Measurements from ENCODE around the gene POU2F2. TPM values are rescaled to one million over a fixed set of nuclear protein-coding genes. Genes with fewer than 3 reads are reported as not detected.

Gene POU2F2
- polyA plus RNA-seq, 1 of the 3 experiments (the other 2 are of a cell fraction): 0.49 TPM

GRCh38 chr19:42086770-42087550 is 45.3 kb downstream of the POU2F2 start (continued):
- TF ChIP-seq, protein P1, sequence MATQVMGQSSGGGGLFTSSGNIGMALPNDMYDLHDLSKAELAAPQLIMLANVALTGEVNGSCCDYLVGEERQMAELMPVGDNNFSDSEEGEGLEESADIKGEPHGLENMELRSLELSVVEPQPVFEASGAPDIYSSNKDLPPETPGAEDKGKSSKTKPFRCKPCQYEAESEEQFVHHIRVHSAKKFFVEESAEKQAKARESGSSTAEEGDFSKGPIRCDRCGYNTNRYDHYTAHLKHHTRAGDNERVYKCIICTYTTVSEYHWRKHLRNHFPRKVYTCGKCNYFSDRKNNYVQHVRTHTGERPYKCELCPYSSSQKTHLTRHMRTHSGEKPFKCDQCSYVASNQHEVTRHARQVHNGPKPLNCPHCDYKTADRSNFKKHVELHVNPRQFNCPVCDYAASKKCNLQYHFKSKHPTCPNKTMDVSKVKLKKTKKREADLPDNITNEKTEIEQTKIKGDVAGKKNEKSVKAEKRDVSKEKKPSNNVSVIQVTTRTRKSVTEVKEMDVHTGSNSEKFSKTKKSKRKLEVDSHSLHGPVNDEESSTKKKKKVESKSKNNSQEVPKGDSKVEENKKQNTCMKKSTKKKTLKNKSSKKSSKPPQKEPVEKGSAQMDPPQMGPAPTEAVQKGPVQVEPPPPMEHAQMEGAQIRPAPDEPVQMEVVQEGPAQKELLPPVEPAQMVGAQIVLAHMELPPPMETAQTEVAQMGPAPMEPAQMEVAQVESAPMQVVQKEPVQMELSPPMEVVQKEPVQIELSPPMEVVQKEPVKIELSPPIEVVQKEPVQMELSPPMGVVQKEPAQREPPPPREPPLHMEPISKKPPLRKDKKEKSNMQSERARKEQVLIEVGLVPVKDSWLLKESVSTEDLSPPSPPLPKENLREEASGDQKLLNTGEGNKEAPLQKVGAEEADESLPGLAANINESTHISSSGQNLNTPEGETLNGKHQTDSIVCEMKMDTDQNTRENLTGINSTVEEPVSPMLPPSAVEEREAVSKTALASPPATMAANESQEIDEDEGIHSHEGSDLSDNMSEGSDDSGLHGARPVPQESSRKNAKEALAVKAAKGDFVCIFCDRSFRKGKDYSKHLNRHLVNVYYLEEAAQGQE (IDR thresholded peaks at IDR 0.05; ENCODE audit: low read depth, low read length): no peak
- TF ChIP-seq FOXM1 (IDR thresholded peaks at IDR 0.05; ENCODE audit: low read depth): no peak
- TF ChIP-seq GATA2 (CRISPR knock-in tag; IDR thresholded peaks at IDR 0.05): no peak
- TF ChIP-seq, protein P2, sequence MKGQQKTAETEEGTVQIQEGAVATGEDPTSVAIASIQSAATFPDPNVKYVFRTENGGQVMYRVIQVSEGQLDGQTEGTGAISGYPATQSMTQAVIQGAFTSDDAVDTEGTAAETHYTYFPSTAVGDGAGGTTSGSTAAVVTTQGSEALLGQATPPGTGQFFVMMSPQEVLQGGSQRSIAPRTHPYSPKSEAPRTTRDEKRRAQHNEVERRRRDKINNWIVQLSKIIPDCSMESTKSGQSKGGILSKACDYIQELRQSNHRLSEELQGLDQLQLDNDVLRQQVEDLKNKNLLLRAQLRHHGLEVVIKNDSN (IDR thresholded peaks at IDR 0.05; ENCODE audit: borderline replicate concordance, low read depth): no peak
- TF ChIP-seq IRF3 (IDR thresholded peaks at IDR 0.05; ENCODE audit: low read depth, low read length): no peak
- TF ChIP-seq MAX (IDR thresholded peaks at IDR 0.05; ENCODE audit: low read depth): no peak

DNA sequence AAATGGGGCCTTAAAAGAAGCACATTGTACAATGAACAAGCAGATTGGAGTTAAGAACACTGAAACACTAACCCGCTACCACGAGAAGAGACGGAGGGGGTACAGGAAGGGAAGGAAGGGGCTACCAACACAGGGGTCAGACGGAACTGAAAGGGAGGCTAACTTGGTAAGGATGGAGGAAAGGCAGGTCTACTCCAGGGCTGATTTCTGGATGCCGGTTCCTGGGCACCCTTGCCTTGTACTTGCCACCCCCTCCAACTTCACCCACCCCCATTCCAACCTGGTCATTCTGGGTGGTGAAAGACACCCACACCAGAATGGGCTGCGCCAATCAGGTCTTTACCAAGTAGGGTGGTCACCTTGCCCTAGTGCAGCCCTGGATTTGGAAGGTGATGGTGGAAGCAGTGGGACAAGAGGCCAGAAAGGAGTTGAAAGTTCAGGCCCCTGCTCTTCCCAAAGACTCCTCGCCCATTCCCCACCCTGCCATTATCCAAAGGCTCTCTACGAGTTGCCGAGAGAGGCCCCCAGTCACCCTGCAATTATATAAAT is 46.0 kb downstream of the POU2F2 start:
- peaks cover 8% of the 10 kb centered on the region in 2 experiments for H3K36me3 ChIP-seq (replicated peaks in 1 of 2; ENCODE audit: control insufficient read depth in 1 of 2, insufficient read depth in 2 of 2, low read length in 1 of 2)
- no peak overlapping the region for H3K4me2 ChIP-seq
- peaks cover 35% of the 10 kb centered on the region for H3F3A ChIP-seq (replicated peaks; ENCODE audit: insufficient read depth)
- no peak overlapping the region for H3K9ac ChIP-seq
- ChIA-PET POLR2A (no interaction called here), CTCF (interaction anchor here (1.8 kb wide), 1 partner anchor 22 kb away, joined by 5 read pairs; no protein-coding TSS in a partner anchor)
- peaks cover 12% of the 10 kb centered on the region for H4K20me1 ChIP-seq (ENCODE audit: insufficient read depth)
- no peaks in the 10 kb centered on the region for H3K9me2 ChIP-seq
- no peak overlapping the region for H3K4me3 ChIP-seq (ENCODE audit: low read depth in 2 of 2, low read length in 1 of 2)
- no peak overlapping the region for H2AFZ ChIP-seq (ENCODE audit: low read depth)
- H3K9me3 ChIP-seq: no peaks in the 10 kb centered on the region
- H3K4me1 ChIP-seq (ENCODE audit: control insufficient read depth in 1 of 2, insufficient read depth in 2 of 2, low read depth in 1 of 2, low read length in 1 of 2): peaks cover 0 to 16% of the 10 kb centered on the region in 2 experiments; a peak in 2 of 4 replicates
- 96% methylated on average over 9 of the region's 9 CpGs for WGBS (ENCODE audit: low lambda C conversion rate)
- H3K27me3 ChIP-seq (ENCODE audit: insufficient read depth): no peaks in the 10 kb centered on the region
- H3K79me2 ChIP-seq (ENCODE audit: insufficient read depth): peaks cover 24% of the 10 kb centered on the region; the same call in 1 of the 2 replicates
- DNase-seq: no peak
- no peak for TF ChIP-seq FOXM1 (IDR thresholded peaks at IDR 0.05; ENCODE audit: low read depth)
- TF ChIP-seq, protein P2 (IDR thresholded peaks at IDR 0.05; ENCODE audit: borderline replicate concordance, low read depth): no peak
- TF ChIP-seq, protein P3, sequence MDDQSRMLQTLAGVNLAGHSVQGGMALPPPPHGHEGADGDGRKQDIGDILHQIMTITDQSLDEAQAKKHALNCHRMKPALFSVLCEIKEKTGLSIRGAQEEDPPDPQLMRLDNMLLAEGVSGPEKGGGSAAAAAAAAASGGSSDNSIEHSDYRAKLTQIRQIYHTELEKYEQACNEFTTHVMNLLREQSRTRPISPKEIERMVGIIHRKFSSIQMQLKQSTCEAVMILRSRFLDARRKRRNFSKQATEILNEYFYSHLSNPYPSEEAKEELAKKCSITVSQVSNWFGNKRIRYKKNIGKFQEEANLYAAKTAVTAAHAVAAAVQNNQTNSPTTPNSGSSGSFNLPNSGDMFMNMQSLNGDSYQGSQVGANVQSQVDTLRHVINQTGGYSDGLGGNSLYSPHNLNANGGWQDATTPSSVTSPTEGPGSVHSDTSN (IDR thresholded peaks at IDR 0.05): no peak
- TF ChIP-seq MXI1 (IDR thresholded peaks at IDR 0.05; ENCODE audit: low read depth, low read length): no peak
- no peak for TF ChIP-seq RCOR1 (IDR thresholded peaks at IDR 0.05; ENCODE audit: low read length)
- TF ChIP-seq NRF1 (IDR thresholded peaks at IDR 0.05; ENCODE audit: low read depth, low read length): no peak
- TF ChIP-seq MAX (IDR thresholded peaks at IDR 0.05; ENCODE audit: low read depth): no peak
- TF ChIP-seq GABPA (IDR thresholded peaks at IDR 0.05; ENCODE audit: low read depth): no peak
- no peak for TF ChIP-seq USF2 (IDR thresholded peaks at IDR 0.05; ENCODE audit: borderline replicate concordance, low read depth, low read length)
- TF ChIP-seq GATA2 (CRISPR knock-in tag; IDR thresholded peaks at IDR 0.05): no peak
- TF ChIP-seq EZH2phosphoT487 (IDR thresholded peaks at IDR 0.05; ENCODE audit: borderline replicate concordance, low read depth): no peak
- no peak overlapping the region for H3K27ac ChIP-seq (ENCODE audit: low read depth in 2 of 2, low read length in 1 of 2)

All from SK-N-SH (cell line).